ENCODE data around the gene PIAS1. TPM values are rescaled to one million over a fixed set of nuclear protein-coding genes. Genes with fewer than 3 reads are reported as not detected.

The PIAS1 gene
- total RNA-seq, 3 donors from 2014 or later (not counting 1 experiment from before 2014, with no cell fraction given) = 94.7 to 103 (median 99.2) TPM

DNA sequence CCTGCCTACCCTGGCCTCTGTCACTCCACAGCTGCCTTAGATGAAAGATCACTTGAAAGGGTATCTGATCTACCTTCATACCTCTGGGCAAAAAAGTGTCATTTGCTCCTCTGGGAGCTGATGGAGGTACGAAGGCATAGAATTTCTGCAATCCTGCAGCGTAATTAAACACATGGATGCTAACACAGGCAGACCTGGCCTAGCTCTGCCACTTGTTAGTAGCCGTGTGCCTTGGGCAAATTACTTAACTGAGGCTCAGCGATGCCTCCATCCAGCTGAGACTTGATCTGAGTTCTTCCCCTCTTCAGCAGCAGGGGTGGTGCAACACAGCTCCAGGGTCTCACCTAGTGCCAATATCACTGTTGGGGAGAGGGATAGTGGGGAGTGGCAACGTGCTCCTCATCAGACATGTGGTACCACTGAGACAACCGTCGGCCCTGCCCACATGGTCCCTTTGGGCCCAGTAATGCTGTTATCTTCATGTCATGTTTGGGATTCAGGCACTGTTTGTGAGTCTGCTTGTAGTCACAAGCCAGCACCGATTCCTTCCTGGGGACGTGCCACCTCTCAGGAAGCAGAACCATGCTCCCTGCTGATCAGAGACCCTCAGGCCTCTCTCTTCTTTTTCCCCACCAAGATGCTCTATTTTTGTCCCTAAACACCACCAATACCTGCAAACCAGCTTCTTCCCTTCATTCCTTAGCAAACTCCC lies 34.1 kb upstream of the PIAS1 start:
- no peaks in the 10 kb centered on the region for H3K36me3 Mint-ChIP-seq
- H3K4me3 ChIP-seq (ENCODE audit: low read length) = no peak overlapping the region
- H3K9me3 ChIP-seq (ENCODE audit: control insufficient read depth, insufficient read depth, low read length) = no peaks in the 10 kb centered on the region
- TF ChIP-seq, protein P1, sequence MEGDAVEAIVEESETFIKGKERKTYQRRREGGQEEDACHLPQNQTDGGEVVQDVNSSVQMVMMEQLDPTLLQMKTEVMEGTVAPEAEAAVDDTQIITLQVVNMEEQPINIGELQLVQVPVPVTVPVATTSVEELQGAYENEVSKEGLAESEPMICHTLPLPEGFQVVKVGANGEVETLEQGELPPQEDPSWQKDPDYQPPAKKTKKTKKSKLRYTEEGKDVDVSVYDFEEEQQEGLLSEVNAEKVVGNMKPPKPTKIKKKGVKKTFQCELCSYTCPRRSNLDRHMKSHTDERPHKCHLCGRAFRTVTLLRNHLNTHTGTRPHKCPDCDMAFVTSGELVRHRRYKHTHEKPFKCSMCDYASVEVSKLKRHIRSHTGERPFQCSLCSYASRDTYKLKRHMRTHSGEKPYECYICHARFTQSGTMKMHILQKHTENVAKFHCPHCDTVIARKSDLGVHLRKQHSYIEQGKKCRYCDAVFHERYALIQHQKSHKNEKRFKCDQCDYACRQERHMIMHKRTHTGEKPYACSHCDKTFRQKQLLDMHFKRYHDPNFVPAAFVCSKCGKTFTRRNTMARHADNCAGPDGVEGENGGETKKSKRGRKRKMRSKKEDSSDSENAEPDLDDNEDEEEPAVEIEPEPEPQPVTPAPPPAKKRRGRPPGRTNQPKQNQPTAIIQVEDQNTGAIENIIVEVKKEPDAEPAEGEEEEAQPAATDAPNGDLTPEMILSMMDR (IDR thresholded peaks at IDR 0.05) = no peak
- H3K27me3 Mint-ChIP-seq (ENCODE audit: low read depth in 2 of 2) = peaks cover 0 to 4% of the 10 kb centered on the region in 2 donors
- ATAC-seq (no peak), DNase-seq (no peak)
- no peaks in the 10 kb centered on the region for H3K36me3 ChIP-seq (ENCODE audit: control insufficient read depth, insufficient read depth, low read length)
- no peaks in the 10 kb centered on the region for H3K4me1 ChIP-seq (ENCODE audit: control insufficient read depth, insufficient read depth, low read length)
- no peaks in the 10 kb centered on the region for H3K9me3 Mint-ChIP-seq
- H3K4me1 Mint-ChIP-seq = no peaks in the 10 kb centered on the region
- H3K4me3 Mint-ChIP-seq = no peak overlapping the region
- WGBS (ENCODE audit: insufficient coverage) = 89% methylated on average over 9 of the region's 9 CpGs
- intact Hi-C loops (cut with micrococcal nuclease) = no loop called here
- no peak overlapping the region for H3K27ac ChIP-seq (ENCODE audit: low read length)
- H3K27ac Mint-ChIP-seq = no peak overlapping the region
- no peaks in the 10 kb centered on the region for H3K27me3 ChIP-seq (ENCODE audit: control insufficient read depth, insufficient read depth, low read length)

DNA sequence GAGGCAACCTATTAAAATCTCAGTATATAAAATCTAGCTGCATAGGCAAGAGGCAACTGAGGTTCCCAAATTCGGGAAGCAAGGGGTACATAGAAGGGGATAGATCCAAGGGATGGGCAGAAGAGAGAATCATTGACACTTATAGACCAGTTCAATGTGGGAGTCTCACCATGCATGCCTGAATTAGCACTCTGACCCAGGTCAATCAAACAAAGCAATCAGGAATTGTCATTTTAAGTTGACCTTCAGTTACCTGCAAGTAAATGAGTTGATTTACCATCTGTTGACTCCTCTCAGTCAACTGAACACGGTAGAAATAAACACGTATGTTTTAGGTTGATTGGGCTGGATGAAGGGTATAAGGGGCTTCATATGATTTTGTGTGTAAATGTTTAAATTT lies 33.4 kb upstream of the PIAS1 start:
- Histone ChIP-seq H3K9me3 (ENCODE audit: control insufficient read depth, insufficient read depth, low read length) (no peaks in the 10 kb centered on the region), H3K27ac (ENCODE audit: low read length) (no peak overlapping the region), H3K4me1 (ENCODE audit: control insufficient read depth, insufficient read depth, low read length) (no peaks in the 10 kb centered on the region), H3K4me3 (ENCODE audit: low read length) (no peak overlapping the region), H3K36me3 (ENCODE audit: control insufficient read depth, insufficient read depth, low read length) (no peaks in the 10 kb centered on the region), H3K27me3 (ENCODE audit: control insufficient read depth, insufficient read depth, low read length) (no peaks in the 10 kb centered on the region)
- ATAC-seq = no peak
- Mint-ChIP-seq H3K27ac (no peak overlapping the region), H3K4me3 (no peak overlapping the region), H3K36me3 (no peaks in the 10 kb centered on the region), H3K4me1 (no peaks in the 10 kb centered on the region), H3K9me3 (no peaks in the 10 kb centered on the region), H3K27me3 (ENCODE audit: low read depth in 2 of 2) (peaks cover 0 to 4% of the 10 kb centered on the region in 2 donors)
- no peak for DNase-seq
- TF ChIP-seq, protein P1 (IDR thresholded peaks at IDR 0.05) = no peak
- intact Hi-C loops (cut with micrococcal nuclease) = no loop called here
- 79% methylated on average over 1 of the region's 3 CpGs for WGBS (ENCODE audit: insufficient coverage)

DNA sequence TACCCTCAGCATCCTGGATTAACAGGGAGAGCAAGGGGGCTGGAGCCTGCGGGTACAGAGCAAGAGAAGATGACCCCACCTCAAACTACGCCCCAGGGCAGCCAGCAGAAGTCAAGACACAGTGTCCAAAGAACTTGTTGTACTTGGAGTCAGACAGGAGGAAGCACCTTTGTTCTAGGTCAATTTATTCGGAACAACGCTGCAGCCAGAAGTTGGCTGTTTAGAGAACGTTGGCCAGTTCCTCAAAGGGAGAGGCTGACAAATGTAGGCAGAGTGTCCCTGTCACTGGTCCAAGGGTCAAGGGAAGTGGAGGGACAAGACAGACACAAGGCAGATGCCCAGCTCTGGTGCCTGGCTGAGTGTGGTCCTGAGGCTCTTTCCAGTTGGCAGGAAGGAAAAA lies 32.1 kb upstream of the PIAS1 start:
- H3K27ac ChIP-seq (ENCODE audit: low read length) = no peak overlapping the region
- 88% methylated on average over 5 of the region's 5 CpGs for WGBS (ENCODE audit: insufficient coverage)
- Mint-ChIP-seq H3K27ac (no peak overlapping the region), H3K27me3 (ENCODE audit: low read depth in 2 of 2) (peaks cover 0 to 5% of the 10 kb centered on the region in 2 donors), H3K36me3 (no peaks in the 10 kb centered on the region), H3K4me3 (no peak overlapping the region), H3K9me3 (no peaks in the 10 kb centered on the region), H3K4me1 (no peaks in the 10 kb centered on the region)
- no peak overlapping the region for H3K4me3 ChIP-seq (ENCODE audit: low read length)
- DNase-seq (no peak), ATAC-seq (no peak)
- intact Hi-C loops (cut with micrococcal nuclease) = no loop called here
- no peaks in the 10 kb centered on the region for H3K27me3 ChIP-seq (ENCODE audit: control insufficient read depth, insufficient read depth, low read length)
- TF ChIP-seq, protein P1 (IDR thresholded peaks at IDR 0.05) = no peak
- no peaks in the 10 kb centered on the region for H3K4me1 ChIP-seq (ENCODE audit: control insufficient read depth, insufficient read depth, low read length)
- no peaks in the 10 kb centered on the region for H3K9me3 ChIP-seq (ENCODE audit: control insufficient read depth, insufficient read depth, low read length)
- H3K36me3 ChIP-seq (ENCODE audit: control insufficient read depth, insufficient read depth, low read length) = no peaks in the 10 kb centered on the region
